H4 (cell line): ENCODE data around the gene ZNF439. TPM values are rescaled to one million over a fixed set of nuclear protein-coding genes. Genes with fewer than 3 reads are reported as not detected.
"Not testable (repeated sequence)": the region's sequence is repeated elsewhere in the genome, so short reads cannot be mapped to it uniquely, and the experiment has no call there.

ENCODE experiments used
- DNase-seq: peaks from one replicate; pipeline ENCODE4 v3.0.0-alpha.2; 2015; ENCODE audit warnings: low spot score
- total RNA-seq: library from RNA; depleted of rRNA; stranded (reverse); fragments of >200 nt; shearing (Covaris generic); gene quantifications from 2 replicates; pipeline ENCODE4 v1.2.3, GENCODE V29; 2014; rRNA removed

ZNF439 gene
- total RNA-seq, 1 experiment from 2014 or later, result 0.56 TPM

DNA sequence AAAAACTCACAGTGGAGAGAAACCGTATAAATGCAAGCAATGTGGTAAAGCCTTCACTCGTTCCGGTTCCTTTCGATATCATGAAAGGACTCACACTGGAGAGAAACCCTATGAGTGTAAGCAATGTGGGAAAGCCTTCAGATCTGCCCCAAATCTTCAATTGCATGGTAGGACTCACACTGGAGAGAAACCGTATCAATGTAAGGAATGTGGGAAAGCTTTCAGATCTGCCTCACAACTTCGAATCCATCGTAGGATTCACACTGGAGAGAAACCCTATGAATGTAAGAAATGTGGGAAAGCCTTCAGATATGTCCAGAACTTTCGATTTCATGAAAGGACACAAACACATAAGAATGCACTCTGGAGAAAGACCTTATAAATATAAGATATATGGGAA, 19.7 kb downstream of the ZNF439 start:
- no peak for DNase-seq

- no peak for DNase-seq
These were observed 24.1 kb downstream of the ZNF439 start for GRCh38 chr19:11872624-11873023.

- DNase-seq, result no peak
These were observed 25.2 kb downstream of the ZNF439 start for GRCh38 chr19:11873762-11874161.

DNA sequence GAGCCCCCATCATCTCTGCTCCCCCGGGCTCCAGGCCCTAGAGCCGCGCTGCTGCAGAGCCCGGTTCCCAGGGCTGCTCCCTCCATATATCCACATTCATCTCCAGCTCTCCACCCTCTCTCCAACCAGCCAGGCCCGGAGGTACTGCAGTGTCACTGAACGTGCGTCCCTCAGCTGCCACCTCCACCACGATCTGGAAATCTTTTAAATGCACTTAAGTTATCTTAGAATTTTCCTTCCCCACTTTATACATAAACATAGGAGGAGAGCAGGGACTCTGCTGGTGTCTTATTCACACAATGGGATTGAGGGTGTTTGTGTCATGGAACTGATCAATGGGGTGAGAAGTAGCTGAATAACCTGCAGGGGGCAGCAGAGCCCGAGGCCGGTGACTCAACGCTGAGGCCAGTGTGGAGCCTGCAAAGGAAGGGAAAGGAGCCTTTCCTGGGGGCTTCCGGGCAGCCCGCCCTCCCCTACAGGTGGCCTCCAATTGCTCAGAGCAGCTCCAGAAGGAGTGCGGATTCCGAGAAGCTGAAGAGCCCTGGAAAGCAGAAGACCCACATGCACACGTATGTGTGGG, 31.3 kb downstream of the ZNF439 start:
- not testable (repeated sequence) for DNase-seq

- no peak for DNase-seq
These were observed 32.1 kb downstream of the ZNF439 start for GRCh38 chr19:11880598-11880997.

DNA sequence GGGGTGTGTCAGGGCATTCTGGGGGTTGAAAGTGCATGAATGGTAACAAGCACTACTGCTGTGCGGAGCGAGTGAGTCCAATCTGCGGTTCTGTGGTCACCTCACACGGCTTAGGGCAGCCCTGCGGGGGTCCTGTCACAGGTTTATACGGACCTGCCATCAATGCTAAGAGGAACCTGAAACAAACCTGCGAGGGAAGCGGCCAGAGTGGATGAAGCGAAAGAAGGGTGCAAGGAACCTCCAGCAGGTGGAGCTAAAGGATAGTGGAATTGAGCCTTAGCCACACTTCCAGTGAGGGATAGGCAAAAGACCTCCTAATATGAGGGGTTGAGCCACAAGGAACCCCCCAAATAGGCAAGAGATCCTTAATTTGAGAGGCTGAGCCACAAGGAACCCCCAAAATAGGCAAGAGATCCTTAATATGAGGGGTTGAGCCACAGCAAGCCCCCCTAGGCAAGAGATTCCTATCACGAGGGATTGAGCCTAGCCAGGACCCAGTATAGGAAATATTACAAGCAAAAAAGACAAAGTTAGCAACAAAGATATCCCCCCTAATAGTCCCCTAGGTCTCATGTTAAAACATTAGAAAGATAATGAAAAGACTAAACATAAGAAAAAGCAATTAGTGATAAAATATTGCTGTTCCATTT, 32.8 kb downstream of the ZNF439 start:
- peak; percentile 23 for DNase-seq

DNA sequence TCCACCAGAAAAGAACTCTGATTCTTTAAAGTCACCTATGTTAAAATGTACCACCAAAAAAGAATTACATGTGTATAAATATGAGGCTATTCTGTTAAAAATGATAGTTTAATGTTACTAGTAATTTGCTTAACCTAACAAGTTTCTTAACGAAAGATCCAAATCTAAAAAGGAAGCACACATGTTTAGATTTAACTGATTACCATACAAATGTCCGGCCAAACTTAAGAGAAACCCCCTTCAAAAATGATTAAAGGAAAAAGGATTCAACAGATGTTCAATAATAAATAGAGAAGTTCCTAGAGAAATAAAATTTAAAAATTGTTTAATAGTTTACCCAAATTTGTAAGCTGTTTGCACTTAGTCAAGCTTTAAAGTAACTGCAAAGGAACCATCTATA, 34.1 kb downstream of the ZNF439 start:
- DNase-seq, result no peak

- DNase-seq, result no peak
These were observed 38.7 kb downstream of the ZNF439 start for GRCh38 chr19:11887234-11887610.

DNA sequence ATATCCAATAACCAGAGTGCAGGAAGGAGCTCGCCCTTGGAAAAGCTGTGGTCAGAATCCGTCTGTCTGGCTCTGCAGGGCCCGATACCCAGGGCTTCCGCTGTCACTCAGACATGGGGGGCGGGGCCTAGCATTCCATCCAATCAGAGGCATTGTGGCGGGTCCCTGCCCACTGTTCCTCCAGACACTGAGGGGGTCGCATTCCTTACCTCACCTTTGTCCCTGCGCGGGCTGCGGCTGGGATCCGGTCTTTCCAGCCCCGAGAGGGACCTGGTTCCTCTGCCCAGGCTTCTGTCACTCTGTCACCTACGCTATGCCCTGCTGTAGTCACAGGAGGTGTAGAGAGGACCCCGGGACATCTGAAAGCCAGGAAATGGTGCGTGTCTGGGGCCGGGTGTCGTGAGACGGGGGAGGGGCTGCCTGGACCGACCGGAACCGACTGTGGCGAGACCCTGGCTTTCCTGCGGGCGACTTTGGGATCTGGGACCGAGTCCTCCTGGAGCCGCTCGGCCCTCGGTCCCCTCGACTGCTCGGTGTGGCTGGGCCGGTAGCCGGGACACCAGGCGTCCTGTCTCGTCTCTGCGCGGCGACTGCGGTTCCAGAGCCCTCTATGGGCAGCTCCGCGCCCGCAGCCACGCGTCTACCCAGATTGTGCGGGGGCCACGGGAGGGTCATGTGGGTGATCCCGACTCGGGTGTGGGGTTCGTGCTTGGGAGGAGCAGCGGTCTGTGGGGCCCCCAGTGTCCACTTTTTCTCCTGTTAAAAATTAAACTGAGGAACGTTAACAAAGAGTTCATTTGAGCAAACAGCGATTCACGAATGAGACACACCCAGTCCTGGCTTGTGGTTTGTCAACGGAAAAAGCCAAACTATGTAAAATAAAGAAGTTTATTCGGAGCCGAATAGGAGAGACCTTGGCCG, 39.3 kb downstream of the ZNF439 start, which contains the start of gene ZNF69:
ZNF69 (plus strand) TSS at position 172 of the 921 bp plus-strand sequence; CDS start at position 314, 142 bp downstream.
- DNase-seq, result peak; percentile 43

DNA sequence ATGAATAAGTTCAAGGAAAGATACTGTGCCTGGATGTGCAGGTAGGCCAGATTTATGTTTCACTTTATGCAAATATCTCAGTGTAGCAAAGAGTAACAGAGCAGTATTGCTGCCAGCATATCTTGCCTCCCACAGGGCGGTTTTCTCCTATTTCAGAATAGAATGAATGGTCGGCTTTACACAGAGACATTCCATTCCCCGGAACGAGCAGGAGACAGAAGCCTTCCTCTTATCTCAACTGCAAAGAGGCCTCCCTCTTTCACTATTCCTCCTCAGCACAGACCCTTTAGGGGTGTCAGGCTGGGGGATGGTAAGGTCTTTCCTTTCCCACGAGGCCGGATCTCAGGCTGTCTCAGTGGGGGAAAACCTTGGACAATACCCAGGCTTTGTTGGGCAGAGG, 41.4 kb downstream of the ZNF439 start:
- DNase-seq, result not testable (repeated sequence)

GRCh38 chr19:11890634-11891033, 42.1 kb downstream of the ZNF439 start:
- DNase-seq, result no peak

DNA sequence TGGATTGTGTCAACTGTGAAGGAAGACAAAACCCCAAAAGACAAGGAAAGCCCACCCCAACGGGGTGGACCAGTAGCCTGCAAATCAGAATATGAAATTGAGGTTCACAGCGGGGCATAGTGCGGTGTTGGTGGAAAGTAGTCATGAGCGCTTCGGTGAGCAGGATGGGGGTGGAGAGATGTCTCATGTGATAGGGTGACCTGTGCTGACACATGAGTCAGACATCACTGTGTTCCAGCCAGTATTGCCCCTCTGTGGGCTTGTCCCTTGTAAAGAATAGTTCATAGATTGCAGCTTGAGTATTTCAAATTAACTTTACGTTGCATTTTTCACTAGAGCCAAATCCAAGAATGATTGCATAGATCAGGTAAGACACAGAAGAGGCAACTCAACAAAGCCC, 46.3 kb downstream of the ZNF439 start:
- DNase-seq, result no peak

GRCh38 chr19:11902228-11902627, 53.7 kb downstream of the ZNF439 start:
- no peak for DNase-seq

DNA sequence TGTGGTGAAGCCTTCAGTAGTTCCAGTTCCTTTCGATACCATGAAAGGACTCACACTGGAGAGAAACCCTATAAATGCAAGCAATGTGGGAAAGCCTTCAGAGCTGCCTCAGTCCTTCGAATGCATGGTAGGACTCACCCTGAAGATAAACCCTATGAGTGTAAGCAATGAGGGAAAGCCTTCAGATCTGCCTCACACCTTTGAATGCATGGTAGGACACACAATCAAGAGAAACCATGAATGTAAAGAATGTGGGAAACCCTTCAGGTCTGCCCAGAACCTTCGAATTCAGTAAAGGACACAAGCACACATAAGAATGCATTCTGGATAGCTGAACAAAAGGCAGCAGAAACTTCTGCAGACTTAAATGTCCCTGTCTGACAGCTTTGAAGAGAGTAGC, 57.4 kb downstream of the ZNF439 start:
- DNase-seq, result no peak

GRCh38 chr19:11911937-11912336, 63.4 kb downstream of the ZNF439 start:
- DNase-seq, result not testable (repeated sequence)

GRCh38 chr19:11914417-11915051, 66.0 kb downstream of the ZNF439 start:
- DNase-seq, result not testable (repeated sequence)

Other genes with a start within 250 kb of the ZNF439 start
- 4.0 and 7.3 TPM in 2 replicates for gene ZNF823, start 109.8 kb upstream of the ZNF439 start, total RNA-seq
- gene ZNF441, start 81.7 kb upstream of the ZNF439 start, total RNA-seq, result 1.5 and 3.3 TPM in 2 replicates
- not detected in 2 replicates for gene ZNF491, start 50.2 kb upstream of the ZNF439 start, total RNA-seq
- 5.5 and 6.2 TPM in 2 replicates for gene ZNF440, start 34.5 kb upstream of the ZNF439 start, total RNA-seq
- 4.1 and 5.0 TPM in 2 replicates for gene ZNF69, start 39.1 kb downstream of the ZNF439 start, total RNA-seq
- 6.3 and 9.2 TPM in 2 replicates for gene ZNF700, start 76.4 kb downstream of the ZNF439 start, total RNA-seq
- gene ZNF763, start 116.3 kb downstream of the ZNF439 start, total RNA-seq, result 0.02 TPM in 1 of 2 replicates, not detected in the other
- 2.2 and 4.7 TPM in 2 replicates for gene ZNF433, start 187.0 kb downstream of the ZNF439 start, total RNA-seq
- gene ZNF878, start 204.2 kb downstream of the ZNF439 start, total RNA-seq, result 0.79 and 1.5 TPM in 2 replicates
- not detected in 2 replicates for gene ZNF844, start 216.0 kb downstream of the ZNF439 start, total RNA-seq